ENCODE measurements around the gene TSPEAR. TPM values are rescaled to one million over a fixed set of nuclear protein-coding genes. Genes with fewer than 3 reads are reported as not detected.

The TSPEAR gene
- total RNA-seq, 1 experiment from 2014 or later, result not detected

- intact Hi-C loops (cut with micrococcal nuclease), result no loop called here
- ChIA-PET POLR2A (no interaction called here), CTCF (interaction anchor here (0.6 kb wide), 1 partner anchor 10 kb away, joined by 3 read pairs; no protein-coding TSS in a partner anchor)
- TF ChIP-seq CTCF (IDR thresholded peaks at IDR 0.05; ENCODE audit: unreplicated experiment), result no peak
- Mint-ChIP-seq H3K27ac (ENCODE audit: low read depth, unreplicated experiment) (no peak overlapping the region), H3K9me3 (ENCODE audit: unreplicated experiment) (no peaks in the 10 kb centered on the region), H3K4me3 (ENCODE audit: unreplicated experiment) (no peak overlapping the region), H3K36me3 (ENCODE audit: insufficient read depth, unreplicated experiment) (no peaks in the 10 kb centered on the region), H3K4me1 (ENCODE audit: insufficient read depth, unreplicated experiment) (peaks cover 7% of the 10 kb centered on the region), H3K27me3 (ENCODE audit: insufficient read depth, unreplicated experiment) (peaks cover 18% of the 10 kb centered on the region)
- no peak for DNase-seq (ENCODE audit: unreplicated experiment)
- no TSS peak for BruUV-seq (replicated peaks)
These were observed 24.4 kb upstream of the TSPEAR start for GRCh38 chr21:44735821-44736220.

DNA sequence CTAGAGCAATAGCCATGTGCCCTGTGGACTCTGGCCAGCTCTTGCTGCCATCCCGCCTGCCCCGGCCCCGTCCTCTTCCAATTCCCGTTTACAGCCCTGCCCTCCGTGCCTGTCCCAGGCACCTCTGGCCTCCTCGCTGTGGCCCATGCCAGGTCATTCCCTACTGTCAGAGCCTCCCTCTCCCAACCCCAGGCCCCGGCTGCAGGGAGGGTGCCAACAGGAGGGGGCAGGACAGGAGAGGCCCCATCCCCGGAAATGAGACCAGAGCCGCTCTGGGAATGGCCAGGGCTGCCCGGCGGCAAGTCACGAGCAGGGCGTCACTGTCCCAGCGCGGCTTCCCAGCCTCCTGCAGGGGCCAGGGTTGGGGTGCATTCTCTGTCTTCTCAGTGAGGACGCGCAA is 23.5 kb upstream of the TSPEAR start:
- DNase-seq (ENCODE audit: unreplicated experiment), result no peak
- POLR2A ChIA-PET, result no interaction called here
- no peak for TF ChIP-seq CTCF (IDR thresholded peaks at IDR 0.05; ENCODE audit: unreplicated experiment)
- intact Hi-C loops (cut with micrococcal nuclease), result no loop called here
- H3K9me3 Mint-ChIP-seq (ENCODE audit: unreplicated experiment), result no peaks in the 10 kb centered on the region
- H3K4me3 Mint-ChIP-seq (ENCODE audit: unreplicated experiment), result no peak overlapping the region
- H3K4me1 Mint-ChIP-seq (ENCODE audit: insufficient read depth, unreplicated experiment), result peaks cover 7% of the 10 kb centered on the region
- H3K27ac Mint-ChIP-seq (ENCODE audit: low read depth, unreplicated experiment), result no peak overlapping the region
- H3K27me3 Mint-ChIP-seq (ENCODE audit: insufficient read depth, unreplicated experiment), result peaks cover 28% of the 10 kb centered on the region
- BruUV-seq (replicated peaks), result no TSS peak
- H3K36me3 Mint-ChIP-seq (ENCODE audit: insufficient read depth, unreplicated experiment), result peaks cover under 1% of the 10 kb centered on the region
- CTCF ChIA-PET, result interaction anchor here (1.3 kb wide), 1 partner anchor 225 kb away, joined by 4 read pairs; no protein-coding TSS in a partner anchor

- peak; percentile 35 for DNase-seq (ENCODE audit: unreplicated experiment)
- Mint-ChIP-seq H3K4me1 (ENCODE audit: insufficient read depth, unreplicated experiment) (peaks cover 7% of the 10 kb centered on the region), H3K27ac (ENCODE audit: low read depth, unreplicated experiment) (no peak overlapping the region), H3K4me3 (ENCODE audit: unreplicated experiment) (no peak overlapping the region), H3K9me3 (ENCODE audit: unreplicated experiment) (no peaks in the 10 kb centered on the region), H3K36me3 (ENCODE audit: insufficient read depth, unreplicated experiment) (peaks cover 6% of the 10 kb centered on the region), H3K27me3 (ENCODE audit: insufficient read depth, unreplicated experiment) (peaks cover 30% of the 10 kb centered on the region)
- ChIA-PET CTCF (interaction anchor here (1.3 to 1.4 kb wide), 2 partner anchors 9 to 224 kb away, joined by 4 to 7 read pairs; no protein-coding TSS in a partner anchor), POLR2A (no interaction called here)
- BruUV-seq (replicated peaks), result no TSS peak
- no peak for TF ChIP-seq CTCF (IDR thresholded peaks at IDR 0.05; ENCODE audit: unreplicated experiment)
- intact Hi-C loops (cut with micrococcal nuclease), result no loop called here
These were observed 22.8 kb upstream of the TSPEAR start for GRCh38 chr21:44734026-44734745.

- no peak for TF ChIP-seq CTCF (IDR thresholded peaks at IDR 0.05; ENCODE audit: unreplicated experiment)
- Mint-ChIP-seq H3K27me3 (ENCODE audit: insufficient read depth, unreplicated experiment) (peaks cover 36% of the 10 kb centered on the region), H3K36me3 (ENCODE audit: insufficient read depth, unreplicated experiment) (peaks cover 6% of the 10 kb centered on the region), H3K4me1 (ENCODE audit: insufficient read depth, unreplicated experiment) (peaks cover 7% of the 10 kb centered on the region), H3K4me3 (ENCODE audit: unreplicated experiment) (no peak overlapping the region), H3K27ac (ENCODE audit: low read depth, unreplicated experiment) (no peak overlapping the region), H3K9me3 (ENCODE audit: unreplicated experiment) (no peaks in the 10 kb centered on the region)
- no peak for DNase-seq (ENCODE audit: unreplicated experiment)
- intact Hi-C loops (cut with micrococcal nuclease), result no loop called here
- ChIA-PET CTCF (interaction anchor here (1.4 kb wide), 1 partner anchor 10 kb away, joined by 7 read pairs; no protein-coding TSS in a partner anchor), POLR2A (interaction anchor here (0.7 kb wide), 1 partner anchor 330 kb away, joined by 3 read pairs; no protein-coding TSS in a partner anchor)
- no TSS peak for BruUV-seq (replicated peaks)
These were observed 21.6 kb upstream of the TSPEAR start for GRCh38 chr21:44732956-44733355.
